Parietal lobe (tissue), 1 donor: ENCODE results near the gene EPB41L3. TPM values are rescaled to one million over a fixed set of nuclear protein-coding genes. Genes with fewer than 3 reads are reported as not detected.

Experiments used
- total RNA-seq: library from RNA; depleted of rRNA; stranded (reverse); fragments of >200 nt; gene quantifications from one replicate; pipeline ENCODE4 v1.2.3, GENCODE V29; 2014

EPB41L3 gene
- total RNA-seq = 85.8 TPM

DNA sequence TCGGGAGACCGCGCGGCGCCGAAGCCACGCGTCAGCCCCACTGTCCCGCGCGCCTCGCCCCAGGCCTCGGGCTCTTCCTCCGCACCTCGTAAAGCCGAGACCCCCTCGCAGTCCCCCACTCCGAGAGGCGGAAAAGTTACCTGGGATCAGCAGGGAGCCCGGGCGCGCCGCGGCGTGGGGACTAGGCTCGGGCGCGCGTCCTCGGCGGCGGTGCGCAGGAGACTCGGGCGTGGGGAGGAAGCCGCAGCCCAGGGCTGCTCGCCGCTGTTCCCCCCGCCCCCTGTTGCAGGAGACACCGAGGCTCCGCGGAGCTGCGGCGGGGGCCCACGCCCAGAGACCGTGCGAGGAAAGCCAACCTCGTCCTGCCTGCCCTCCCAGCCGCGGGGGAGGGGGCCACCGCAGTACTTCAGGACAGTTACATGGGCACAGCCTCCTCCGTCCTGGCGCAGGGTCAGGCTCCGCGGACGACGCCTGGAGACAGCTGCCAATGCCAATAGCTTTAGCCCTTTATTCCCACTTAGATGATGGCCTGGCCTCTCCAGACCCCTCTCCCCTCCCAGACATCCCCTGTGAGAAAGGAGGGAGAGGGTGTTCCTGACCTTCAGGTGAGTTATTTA, at the start of gene EPB41L3:
Gene EPB41L3, minus strand, starts transcription at position 225 of the 617 bp plus-strand sequence. CDS start 54,814 bp downstream, outside the sequence.

Other genes with a start within 250 kb of the EPB41L3 start
- 27.9 TPM for gene ZBTB14, start 248.3 kb downstream of the EPB41L3 start, total RNA-seq